Measurements from ENCODE around the gene TSPAN4. TPM values are rescaled to one million over a fixed set of nuclear protein-coding genes. Genes with fewer than 3 reads are reported as not detected.

TSPAN4 gene
- total RNA-seq, 2 experiments from 2014 or later: 1.6 to 2.0 TPM

- Mint-ChIP-seq H3K4me3 (peak overlapping the region; percentile 45), H3K27ac (no peak overlapping the region), H3K4me1 (ENCODE audit: low read depth) (peaks cover 39% of the 10 kb centered on the region), H3K36me3 (ENCODE audit: low read depth) (peaks cover under 1% of the 10 kb centered on the region), H3K27me3 (peaks cover 48% of the 10 kb centered on the region), H3K9me3 (no peaks in the 10 kb centered on the region)
- DNase-seq (peak in 11 of 14 experiments; percentile 37 to 78 (median 52)), ATAC-seq (ENCODE audit: poor library complexity) (peak; percentile 27)
- Histone ChIP-seq H3K27ac (ENCODE audit: low read depth in 1 of 2, low read length in 2 of 2) (no peak overlapping the region), H3K27me3 (ENCODE audit: control insufficient read depth in 1 of 2, insufficient read depth in 2 of 2, low read length in 2 of 2) (peaks cover 45 to 57% of the 10 kb centered on the region in 2 experiments), H3K4me3 (ENCODE audit: low read length) (peak overlapping the region; percentile 39), H3K9me3 (ENCODE audit: control insufficient read depth in 1 of 2, insufficient read depth in 1 of 2, low read length in 2 of 2) (peaks cover 0 to 39% of the 10 kb centered on the region in 2 experiments), H3K36me3 (ENCODE audit: insufficient read depth, low read length) (no peaks in the 10 kb centered on the region), H3K4me1 (ENCODE audit: insufficient read depth, low read length) (peaks cover 81% of the 10 kb centered on the region)
- no peak for TF ChIP-seq CTCF (IDR thresholded peaks at IDR 0.05)
- ChIA-PET POLR2A (interaction anchor here (0.6 to 10.0 kb wide), 5 partner anchors 11 to 34 kb away, joined by 3 to 115 read pairs (median 5); partner anchors contain the start of genes PNPLA2, POLR2L, RPLP2 and TSPAN4), CTCF (no interaction called here)
- intact Hi-C loops (cut with DNase I, micrococcal nuclease): loop anchor here in 1 of 2 experiments (1.0 kb wide), 1 partner anchor 10 kb away; no protein-coding TSS in a partner anchor
Measured at GRCh38 chr11:830295-831117, 12.1 kb upstream of the TSPAN4 start.

GRCh38 chr11:831118-831864 is 11.4 kb upstream of the TSPAN4 start:
- no peak overlapping the region for H3K27ac ChIP-seq (ENCODE audit: low read depth in 1 of 2, low read length in 2 of 2)
- H3K27ac Mint-ChIP-seq: no peak overlapping the region
- intact Hi-C loops (cut with DNase I, micrococcal nuclease): no loop called here
- peaks cover 39% of the 10 kb centered on the region for H3K4me1 Mint-ChIP-seq (ENCODE audit: low read depth)
- no peak for TF ChIP-seq CTCF (IDR thresholded peaks at IDR 0.05)
- H3K4me1 ChIP-seq (ENCODE audit: insufficient read depth, low read length): peaks cover 80% of the 10 kb centered on the region
- no peaks in the 10 kb centered on the region for H3K36me3 ChIP-seq (ENCODE audit: insufficient read depth, low read length)
- DNase-seq (peak in 2 of 14 experiments; percentile 17 to 53), ATAC-seq (ENCODE audit: poor library complexity) (no peak)
- POLR2A ChIA-PET: interaction anchor here (1.4 to 10.0 kb wide), 4 partner anchors 11 to 35 kb away, joined by 3 to 115 read pairs (median 38); partner anchors contain the start of genes PNPLA2, POLR2L, RPLP2 and TSPAN4
- no peaks in the 10 kb centered on the region for H3K36me3 Mint-ChIP-seq (ENCODE audit: low read depth)
- CTCF ChIA-PET: no interaction called here
- no peaks in the 10 kb centered on the region for H3K9me3 Mint-ChIP-seq
- peak overlapping the region; percentile 73 for H3K4me3 Mint-ChIP-seq
- peaks cover 48% of the 10 kb centered on the region for H3K27me3 Mint-ChIP-seq
- peaks cover 45 to 55% of the 10 kb centered on the region in 2 experiments for H3K27me3 ChIP-seq (ENCODE audit: control insufficient read depth in 1 of 2, insufficient read depth in 2 of 2, low read length in 2 of 2)
- H3K4me3 ChIP-seq (ENCODE audit: low read length): no peak overlapping the region
- H3K9me3 ChIP-seq (ENCODE audit: control insufficient read depth in 1 of 2, insufficient read depth in 1 of 2, low read length in 2 of 2): peaks cover 0 to 36% of the 10 kb centered on the region in 2 experiments

GRCh38 chr11:831961-832528 is 10.6 kb upstream of the TSPAN4 start:
- Mint-ChIP-seq H3K4me1 (ENCODE audit: low read depth) (peaks cover 34% of the 10 kb centered on the region), H3K27me3 (peaks cover 44% of the 10 kb centered on the region), H3K27ac (no peak overlapping the region), H3K9me3 (no peaks in the 10 kb centered on the region), H3K36me3 (ENCODE audit: low read depth) (no peaks in the 10 kb centered on the region), H3K4me3 (peak overlapping the region; percentile 73)
- TF ChIP-seq CTCF (IDR thresholded peaks at IDR 0.05): no peak
- no peak for DNase-seq
- intact Hi-C loops (cut with DNase I, micrococcal nuclease): no loop called here
- POLR2A ChIA-PET: interaction anchor here (1.0 to 10.0 kb wide), 4 partner anchors 11 to 23 kb away, joined by 3 to 115 read pairs (median 38); partner anchors contain the start of genes PNPLA2, POLR2L, RPLP2 and TSPAN4
- H3K27me3 ChIP-seq (ENCODE audit: control insufficient read depth in 1 of 2, insufficient read depth in 2 of 2, low read length in 2 of 2): peaks cover 45 to 53% of the 10 kb centered on the region in 2 experiments
- no peak for ATAC-seq (ENCODE audit: poor library complexity)
- peaks cover 73% of the 10 kb centered on the region for H3K4me1 ChIP-seq (ENCODE audit: insufficient read depth, low read length)
- CTCF ChIA-PET: no interaction called here
- peak overlapping the region; percentile 39 for H3K4me3 ChIP-seq (ENCODE audit: low read length)
- peaks cover 0 to 36% of the 10 kb centered on the region in 2 experiments for H3K9me3 ChIP-seq (ENCODE audit: control insufficient read depth in 1 of 2, insufficient read depth in 1 of 2, low read length in 2 of 2)
- H3K36me3 ChIP-seq (ENCODE audit: insufficient read depth, low read length): no peaks in the 10 kb centered on the region
- H3K27ac ChIP-seq (ENCODE audit: low read depth in 1 of 2, low read length in 2 of 2): no peak overlapping the region

All from CD4-positive, alpha-beta T cell (primary cell).